ENCODE data around the gene FREY1.

Gene FREY1

DNA sequence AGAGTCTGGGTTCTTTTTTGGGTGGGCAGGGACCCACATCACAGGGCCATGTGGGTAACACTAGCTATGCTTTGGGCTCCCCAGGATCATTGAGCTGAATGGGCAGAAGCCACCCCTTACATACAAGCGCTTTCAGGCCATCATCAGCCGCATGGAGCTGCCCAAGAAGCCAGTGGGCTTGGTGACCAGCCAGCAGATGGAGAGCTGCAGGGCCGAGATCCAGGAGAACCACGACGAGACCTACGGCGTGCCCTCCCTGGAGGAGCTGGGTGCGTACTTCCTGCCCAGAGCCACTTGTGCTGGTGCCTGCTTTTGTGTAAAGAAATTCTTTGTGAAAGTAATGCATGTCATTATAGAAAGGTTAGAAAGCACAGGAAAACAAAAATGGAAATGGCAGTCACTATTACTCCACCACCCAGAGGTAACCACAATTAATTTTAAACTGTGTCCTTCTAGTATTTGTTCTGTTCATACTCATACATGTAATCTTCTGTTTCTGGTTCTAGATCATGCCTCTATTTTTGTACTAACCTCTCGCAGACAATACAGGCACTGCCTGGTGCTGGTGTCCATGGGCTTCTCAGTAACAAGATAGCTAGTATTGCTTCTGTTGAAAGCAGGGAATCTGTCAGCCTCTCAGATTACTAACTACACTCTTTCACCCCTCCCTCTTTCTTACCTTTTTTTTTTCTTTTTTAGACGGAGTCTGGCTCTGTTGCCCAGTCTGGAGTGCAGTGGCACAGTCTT lies 46.1 kb downstream of the FREY1 start:
- DNase-seq: no peak

DNA sequence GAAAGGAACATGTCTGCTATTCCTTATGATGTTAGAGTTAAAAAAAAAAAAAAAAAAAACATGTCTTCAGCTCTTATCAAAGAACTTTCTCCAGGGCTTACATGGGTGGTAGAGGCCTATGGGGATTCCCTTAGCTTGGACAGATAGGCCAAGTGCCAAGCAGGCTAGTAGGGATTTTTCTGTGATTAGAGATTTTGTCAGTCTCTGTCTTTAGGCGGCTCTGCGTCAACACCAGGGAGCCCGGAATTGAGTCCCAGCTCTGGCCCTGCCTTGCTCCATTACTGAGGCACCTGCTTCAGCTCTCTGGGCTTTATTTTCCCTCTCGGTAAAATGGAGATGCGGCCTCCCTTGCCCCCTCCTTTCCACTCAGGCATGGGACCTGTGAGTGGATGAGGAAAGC lies 46.7 kb downstream of the FREY1 start:
- no peak for DNase-seq

- DNase-seq: peak; percentile 69
Measured at GRCh38 chr11:45859661-45860140, 47.4 kb downstream of the FREY1 start.

- DNase-seq: no peak
Measured at GRCh38 chr11:45858751-45859398, 48.2 kb downstream of the FREY1 start.

- DNase-seq: peak; percentile 59
Measured at GRCh38 chr11:45857961-45858474, 49.1 kb downstream of the FREY1 start.

Data from NCI-H2029 treated with DMSO at 0.1 percent for 48 hours (cell line).